HCT116 (cell line): ENCODE measurements around the gene WNT2. TPM values are rescaled to one million over a fixed set of nuclear protein-coding genes. Genes with fewer than 3 reads are reported as not detected.

Experiments used
- ATAC-seq: fragments of 200-7000 bp; cut with Tn5 transposase; 2 replicates; pipeline ENCODE4 v1.9.1; 2020; ENCODE audit warnings: mild to moderate bottlenecking, moderate library complexity
- BruUV-seq: library from RNA; stranded (reverse); fragments of 400-500 nt; replicated peaks from 2 replicates; lab custom pipeline; 2021; lab: Mats Ljungman, UMichigan
- CTCF ChIA-PET: fragments of 300-600 bp; sonication (Branson Sonifier 250); formaldehyde crosslinking; loops from one replicate; lab custom pipeline; 2021; ENCODE audit warnings: antibody characterized with exemption; lab: Charles Lee
- POLR2A ChIA-PET: fragments of 300-600, 350-600 bp; sonication (Branson Sonifier 250); formaldehyde crosslinking; loops from one replicate; lab custom pipeline; 2021; ENCODE audit warnings: antibody characterized with exemption; lab: Charles Lee
- RAD21 ChIA-PET, 2 experiments: fragments of 300-600 bp; sonication (Branson Sonifier 250); formaldehyde crosslinking; loops; one replicate each; lab custom pipeline; 2023; ENCODE audit warnings: low total read pairs in 2 of 2; ENCODE audit not compliant: uncharacterized antibody in 2 of 2, unreplicated experiment in 2 of 2, low non-redundant PET in 1 of 2; lab: Charles Lee
- DNase-seq: peaks from one replicate; pipeline ENCODE4 v3.0.0-alpha.2; 2010; ENCODE audit warnings: low read depth, low spot score
- H2AFZ ChIP-seq: fragments of 200-600 bp; shearing (Covaris generic), sonication (generic); 2 replicates; pipeline ENCODE4 v1.6.1; 2017; ENCODE audit warnings: low read depth, mixed run types, mixed read lengths, antibody characterized with exemption, low read length; ENCODE audit not compliant: poor library complexity, severe bottlenecking
- H3K27ac ChIP-seq: 2 replicates; pipeline ENCODE4 v1.5.1; 2012; ENCODE audit warnings: low read depth, low read length
- H3K27me3 ChIP-seq: fragments of 200-600 bp; sonication (generic); 2 replicates; pipeline ENCODE4 v1.6.1; 2016; ENCODE audit warnings: mixed run types, low read length, mixed read lengths; ENCODE audit not compliant: insufficient read depth
- H3K36me3 ChIP-seq, 2 experiments: fragments of 200-500 bp in 1 of 2; fragments of 200-600 bp in 1 of 2; sonication (Bioruptor generic) in 1 of 2; sonication (generic) in 1 of 2; 2 replicates each; pipeline versions ENCODE4 v1.5.1 to v1.6.1; 2014 to 2016; ENCODE audit warnings: low read length in 2 of 2, inconsistent platforms in 1 of 2, mixed read lengths in 1 of 2, mixed run types in 1 of 2; ENCODE audit not compliant: insufficient read depth in 2 of 2, control insufficient read depth in 1 of 2
- H3K4me1 ChIP-seq, 2 experiments: fragments of 200-600 bp in 1 of 2; sonication (generic) in 1 of 2; 2 replicates each; pipeline versions ENCODE4 v1.5.1 to v1.6.1; 2012 to 2017; ENCODE audit warnings: low read length in 2 of 2, inconsistent platforms in 1 of 2, mild to moderate bottlenecking in 1 of 2, mixed read lengths in 1 of 2, mixed run types in 1 of 2, moderate library complexity in 1 of 2; ENCODE audit not compliant: insufficient read depth in 2 of 2, control insufficient read depth in 1 of 2
- H3K4me2 ChIP-seq: fragments of 200-600 bp; sonication (generic); 2 replicates; pipeline ENCODE4 v1.6.1; 2017; ENCODE audit warnings: mixed run types, low read length, mixed read lengths
- H3K4me3 ChIP-seq, 2 experiments: fragments of 200-600 bp in 1 of 2; sonication (generic) in 1 of 2; replicated peaks in 1 of 2; 2 replicates each; pipeline ENCODE4 v1.5.1; 2011 to 2016; ENCODE audit warnings: low read length in 2 of 2, control low read depth in 1 of 2, low read depth in 1 of 2, mild to moderate bottlenecking in 1 of 2, mixed read lengths in 1 of 2, mixed run types in 1 of 2
- H3K79me2 ChIP-seq: fragments of 200-600 bp; sonication (generic); 2 replicates; pipeline ENCODE4 v1.6.1; 2017; ENCODE audit warnings: mild to moderate bottlenecking, mixed run types, low read length, moderate library complexity, mixed read lengths; ENCODE audit not compliant: insufficient read depth
- H3K9ac ChIP-seq: fragments of 200-600 bp; sonication (generic); 2 replicates; pipeline ENCODE4 v1.6.1; 2016; ENCODE audit warnings: low read length, mixed read lengths
- H3K9me2 ChIP-seq: fragments of 200-600 bp; sonication (generic), shearing (Covaris generic); 2 replicates; pipeline ENCODE4 v1.6.1; 2017; ENCODE audit warnings: mixed run types, mild to moderate bottlenecking, moderate library complexity; ENCODE audit not compliant: insufficient read depth
- H3K9me3 ChIP-seq, 2 experiments: fragments of 200-500 bp in 1 of 2; fragments of 200-600 bp in 1 of 2; sonication (Bioruptor generic) in 1 of 2; sonication (generic) in 1 of 2; 2 replicates each; pipeline ENCODE4 v1.6.1; 2014 to 2017; ENCODE audit warnings: low read length in 2 of 2, mixed read lengths in 2 of 2, inconsistent platforms in 1 of 2, low read depth in 1 of 2, mild to moderate bottlenecking in 1 of 2, mixed run types in 1 of 2, moderate library complexity in 1 of 2; ENCODE audit not compliant: control insufficient read depth in 1 of 2, insufficient read depth in 1 of 2
- H4K20me1 ChIP-seq: fragments of 200-600 bp; sonication (generic), shearing (Covaris generic); 2 replicates; pipeline ENCODE4 v1.6.1; 2017; ENCODE audit warnings: mixed run types, mild to moderate bottlenecking, moderate library complexity; ENCODE audit not compliant: insufficient read depth
- CBX3 ChIP-seq: IDR thresholded peaks from 2 replicates; pipeline ENCODE4 v1.6.1; 2012; ENCODE audit warnings: low read depth
- CEBPB ChIP-seq: IDR thresholded peaks from 2 replicates; pipeline ENCODE4 v1.6.1; 2012; ENCODE audit warnings: low read depth
- EGR1 ChIP-seq: IDR thresholded peaks from 2 replicates; pipeline ENCODE4 v1.6.1; 2012; ENCODE audit warnings: low read depth
- ELF1 ChIP-seq: IDR thresholded peaks from 2 replicates; pipeline ENCODE4 v1.6.1; 2012; ENCODE audit warnings: low read depth, borderline replicate concordance
- EZH2 ChIP-seq: fragments of 200-600 bp; sonication (generic); IDR thresholded peaks from 2 replicates; pipeline ENCODE4 v1.6.1; 2017; ENCODE audit warnings: antibody characterized with exemption, mixed run types
- EZH2phosphoT487 ChIP-seq: fragments of 200-600 bp; IDR thresholded peaks from 2 replicates; pipeline ENCODE4 v1.6.1; 2018; ENCODE audit warnings: antibody characterized with exemption, borderline replicate concordance
- FOSL1 ChIP-seq: IDR thresholded peaks from 2 replicates; pipeline ENCODE4 v1.6.1; 2012; ENCODE audit warnings: low read depth
- RAD21 ChIP-seq: IDR thresholded peaks from 2 replicates; pipeline ENCODE4 v1.6.1; 2012; ENCODE audit warnings: low read depth, mild to moderate bottlenecking
- REST ChIP-seq: IDR thresholded peaks from 2 replicates; pipeline ENCODE4 v1.6.1; 2012; ENCODE audit warnings: low read depth
- SIN3A ChIP-seq: IDR thresholded peaks from 2 replicates; pipeline ENCODE4 v1.6.1; 2012; ENCODE audit warnings: low read depth
- SP1 ChIP-seq: IDR thresholded peaks from 2 replicates; pipeline ENCODE4 v1.6.1; 2012; ENCODE audit warnings: low read depth
- ZFX ChIP-seq: fragments of 450-650 bp; IDR thresholded peaks from 2 replicates; pipeline ENCODE4 v1.6.1; 2017
- ZNF274 ChIP-seq: fragments of 200-500 bp; sonication (Bioruptor generic); IDR thresholded peaks from 2 replicates; pipeline ENCODE4 v1.6.1; 2014; ENCODE audit warnings: mild to moderate bottlenecking, low read depth, low read length, inconsistent platforms
- intact Hi-C: fragments of 100-400 bp; cut with micrococcal nuclease; formaldehyde crosslinking; loops from 2 replicates; pipeline ENCODE4 v1.10.0; 2022
- total RNA-seq: library from RNA; stranded (reverse); gene quantifications from one replicate; pipeline ENCODE4 v1.2.1, GENCODE V29; 2021; ENCODE audit not compliant: unreplicated experiment

WNT2 gene
- total RNA-seq, 1 experiment from 2014 or later: 0.12 TPM

GRCh38 chr7:117230276-117231046 is 92.4 kb downstream of the WNT2 start:
- no peaks in the 10 kb centered on the region; a peak in 1 of 4 replicates for H3K9me3 ChIP-seq

More at GRCh38 chr7:117230276-117231046, 92.4 kb downstream of the WNT2 start:
- DNase-seq (no peak), ATAC-seq (no peak)
- no TSS peak for BruUV-seq
- Histone ChIP-seq H3K9me2 (no peaks in the 10 kb centered on the region), H3K27me3 (no peaks in the 10 kb centered on the region), H3K36me3 (no peaks in the 10 kb centered on the region), H2AFZ (no peak overlapping the region), H4K20me1 (no peaks in the 10 kb centered on the region), H3K4me3 (no peak overlapping the region), H3K79me2 (no peaks in the 10 kb centered on the region), H3K4me2 (no peak overlapping the region), H3K9ac (no peak overlapping the region), H3K27ac (no peak overlapping the region), H3K4me1 (no peaks in the 10 kb centered on the region)
- ChIA-PET CTCF (no interaction called here), RAD21 (no interaction called here), POLR2A (no interaction called here)
- intact Hi-C loops: no loop called here
- TF ChIP-seq FOSL1: no peak
- no peak for TF ChIP-seq EGR1
- no peak for TF ChIP-seq ZNF274
- TF ChIP-seq SIN3A: no peak
- no peak for TF ChIP-seq SP1
- no peak for TF ChIP-seq ELF1
- TF ChIP-seq REST: no peak
- TF ChIP-seq CEBPB: no peak
- no peak for TF ChIP-seq RAD21
- TF ChIP-seq ZFX: no peak
- no peak for TF ChIP-seq EZH2phosphoT487
- TF ChIP-seq EZH2: no peak
- TF ChIP-seq CBX3: no peak
